Measurements from ENCODE around the gene SERINC5.

DNA sequence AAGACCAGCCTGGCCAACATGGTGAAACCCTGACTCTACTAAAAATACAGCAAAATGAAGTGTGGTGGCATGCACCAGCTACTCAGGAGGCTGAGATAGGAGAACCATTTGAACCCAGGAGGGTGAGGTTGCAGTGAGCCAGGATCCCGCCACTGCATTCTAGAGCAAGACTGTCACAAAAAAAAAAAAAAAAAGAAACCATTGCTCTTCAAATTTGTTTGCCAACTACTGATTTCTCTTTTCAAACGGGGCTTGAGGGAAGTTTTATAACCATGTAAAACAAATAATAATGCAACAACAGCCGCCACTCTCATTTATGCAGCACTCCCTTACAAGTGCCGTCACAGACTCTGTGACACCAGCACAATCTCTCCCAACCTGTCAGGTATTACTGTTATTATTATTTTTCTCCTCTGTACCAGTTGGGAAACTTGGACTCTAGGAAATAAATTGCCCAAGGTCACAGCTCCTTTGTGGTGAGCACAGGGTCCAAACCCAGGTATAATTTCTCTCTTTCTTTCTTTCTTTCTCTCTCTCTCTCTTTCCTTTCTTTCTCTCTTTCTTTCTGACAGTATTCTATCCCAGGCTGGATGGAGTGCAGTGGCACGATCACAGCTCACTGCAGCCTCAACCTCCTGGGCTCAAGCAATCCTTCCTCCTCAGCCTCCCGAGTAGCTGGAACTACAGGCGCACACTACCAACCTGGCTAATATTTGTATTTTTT is 25.4 kb downstream of the SERINC5 start:
- TF ChIP-seq SP1 (CRISPR knock-in tag; conservative IDR thresholded peaks at IDR 0.05) (no peak), ZNF121 (CRISPR knock-in tag; IDR thresholded peaks at IDR 0.05) (no peak), PRRX2 (CRISPR knock-in tag; IDR thresholded peaks at IDR 0.05) (no peak), NR3C1 (CRISPR knock-in tag; conservative IDR thresholded peaks at IDR 0.05; ENCODE audit: low read depth) (no peak)
- TF ChIP-seq, protein P1, sequence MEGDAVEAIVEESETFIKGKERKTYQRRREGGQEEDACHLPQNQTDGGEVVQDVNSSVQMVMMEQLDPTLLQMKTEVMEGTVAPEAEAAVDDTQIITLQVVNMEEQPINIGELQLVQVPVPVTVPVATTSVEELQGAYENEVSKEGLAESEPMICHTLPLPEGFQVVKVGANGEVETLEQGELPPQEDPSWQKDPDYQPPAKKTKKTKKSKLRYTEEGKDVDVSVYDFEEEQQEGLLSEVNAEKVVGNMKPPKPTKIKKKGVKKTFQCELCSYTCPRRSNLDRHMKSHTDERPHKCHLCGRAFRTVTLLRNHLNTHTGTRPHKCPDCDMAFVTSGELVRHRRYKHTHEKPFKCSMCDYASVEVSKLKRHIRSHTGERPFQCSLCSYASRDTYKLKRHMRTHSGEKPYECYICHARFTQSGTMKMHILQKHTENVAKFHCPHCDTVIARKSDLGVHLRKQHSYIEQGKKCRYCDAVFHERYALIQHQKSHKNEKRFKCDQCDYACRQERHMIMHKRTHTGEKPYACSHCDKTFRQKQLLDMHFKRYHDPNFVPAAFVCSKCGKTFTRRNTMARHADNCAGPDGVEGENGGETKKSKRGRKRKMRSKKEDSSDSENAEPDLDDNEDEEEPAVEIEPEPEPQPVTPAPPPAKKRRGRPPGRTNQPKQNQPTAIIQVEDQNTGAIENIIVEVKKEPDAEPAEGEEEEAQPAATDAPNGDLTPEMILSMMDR (IDR thresholded peaks at IDR 0.05): no peak

All from WTC11 (cell line).